Non-pigmented ciliary epithelial cell (primary cell): ENCODE results near the gene SLC9A9.

Source experiments
- DNase-seq: peaks from one replicate; pipeline ENCODE4 v3.0.0-alpha.2; 2010; ENCODE audit warnings: low read depth

The SLC9A9 gene

GRCh38 chr3:143597774-143598652 lies 250.3 kb downstream of the SLC9A9 start:
- no peak for DNase-seq

GRCh38 chr3:143596957-143597642 lies 251.2 kb downstream of the SLC9A9 start:
- DNase-seq = no peak

- DNase-seq = no peak
Observed at GRCh38 chr3:143595456-143596077, 252.7 kb downstream of the SLC9A9 start.

GRCh38 chr3:143594206-143594605 lies 254.1 kb downstream of the SLC9A9 start:
- no peak for DNase-seq

- no peak for DNase-seq
Observed at GRCh38 chr3:143590660-143591059, 257.6 kb downstream of the SLC9A9 start.

- DNase-seq = no peak
Observed at GRCh38 chr3:143586576-143586975, 261.7 kb downstream of the SLC9A9 start.

- no peak for DNase-seq
Observed at GRCh38 chr3:143585720-143586456, 262.4 kb downstream of the SLC9A9 start.

- DNase-seq = no peak
Observed at GRCh38 chr3:143584474-143584873, 263.8 kb downstream of the SLC9A9 start.

- no peak for DNase-seq
Observed at GRCh38 chr3:143581972-143582722, 266.1 kb downstream of the SLC9A9 start.

- no peak for DNase-seq
Observed at GRCh38 chr3:143578810-143579435, 269.3 kb downstream of the SLC9A9 start.

GRCh38 chr3:143576568-143577270 lies 271.5 kb downstream of the SLC9A9 start:
- DNase-seq = no peak

GRCh38 chr3:143574933-143575332 lies 273.3 kb downstream of the SLC9A9 start:
- no peak for DNase-seq

- no peak for DNase-seq
Observed at GRCh38 chr3:143573610-143574303, 274.5 kb downstream of the SLC9A9 start.

GRCh38 chr3:143571548-143571947 lies 276.7 kb downstream of the SLC9A9 start:
- DNase-seq = no peak

- DNase-seq = no peak
Observed at GRCh38 chr3:143567823-143568222, 280.4 kb downstream of the SLC9A9 start.

- no peak for DNase-seq
Observed at GRCh38 chr3:143565951-143566350, 282.3 kb downstream of the SLC9A9 start.

- no peak for DNase-seq
Observed at GRCh38 chr3:143563786-143564185, 284.5 kb downstream of the SLC9A9 start.

GRCh38 chr3:143562789-143563188 lies 285.5 kb downstream of the SLC9A9 start:
- DNase-seq = no peak

- DNase-seq = no peak
Observed at GRCh38 chr3:143559296-143559695, 289.0 kb downstream of the SLC9A9 start.

- no peak for DNase-seq
Observed at GRCh38 chr3:143552851-143553250, 295.4 kb downstream of the SLC9A9 start.
